OCI-LY1 (cell line): ENCODE data around the gene DRD4.

Experiments
- EZH2 ChIP-seq: fragments of 200-600 bp; sonication (generic), shearing (Covaris generic); IDR thresholded peaks from 2 replicates; pipeline ENCODE4 v1.8.0; 2017; ENCODE audit warnings: borderline replicate concordance, mixed run types, mild to moderate bottlenecking, antibody characterized with exemption, low read length, moderate library complexity, mixed read lengths
- TF ChIP-seq, protein P1 (sequence below): fragments of 200-600 bp; sonication (generic), shearing (Covaris generic); IDR thresholded peaks from 2 replicates; pipeline ENCODE4 v1.5.1; 2017; ENCODE audit warnings: mild to moderate bottlenecking, antibody characterized with exemption, low read length, moderate library complexity, mixed read lengths

DNA sequence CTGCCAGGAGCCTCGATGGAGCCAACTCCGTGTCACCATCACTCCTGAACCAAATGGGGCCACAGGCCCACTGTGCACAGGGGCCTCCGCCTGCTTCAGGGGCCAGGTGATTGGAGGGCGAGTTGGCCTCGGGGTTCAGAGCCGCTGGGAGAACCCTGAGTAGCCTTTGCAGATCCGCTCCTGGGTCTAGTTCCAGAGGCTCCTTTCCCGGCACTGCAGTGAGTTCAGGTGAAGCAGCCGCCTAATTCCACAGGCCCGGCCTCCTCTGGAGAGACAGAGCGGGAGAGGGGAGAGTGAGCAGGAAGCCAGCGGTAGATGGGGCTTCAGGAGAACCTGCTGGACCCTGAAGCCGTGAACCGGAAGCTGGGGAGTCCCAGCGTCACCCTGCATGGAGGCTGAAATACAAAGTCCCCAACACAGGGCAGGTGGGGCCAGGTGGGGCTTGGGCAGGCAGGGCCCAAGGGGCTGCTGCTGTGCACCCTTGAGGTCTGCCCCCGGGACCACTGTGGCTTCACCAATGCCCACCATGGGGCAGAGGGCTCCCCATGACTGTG, 22.5 kb downstream of the DRD4 start:
- TF ChIP-seq, protein P1, sequence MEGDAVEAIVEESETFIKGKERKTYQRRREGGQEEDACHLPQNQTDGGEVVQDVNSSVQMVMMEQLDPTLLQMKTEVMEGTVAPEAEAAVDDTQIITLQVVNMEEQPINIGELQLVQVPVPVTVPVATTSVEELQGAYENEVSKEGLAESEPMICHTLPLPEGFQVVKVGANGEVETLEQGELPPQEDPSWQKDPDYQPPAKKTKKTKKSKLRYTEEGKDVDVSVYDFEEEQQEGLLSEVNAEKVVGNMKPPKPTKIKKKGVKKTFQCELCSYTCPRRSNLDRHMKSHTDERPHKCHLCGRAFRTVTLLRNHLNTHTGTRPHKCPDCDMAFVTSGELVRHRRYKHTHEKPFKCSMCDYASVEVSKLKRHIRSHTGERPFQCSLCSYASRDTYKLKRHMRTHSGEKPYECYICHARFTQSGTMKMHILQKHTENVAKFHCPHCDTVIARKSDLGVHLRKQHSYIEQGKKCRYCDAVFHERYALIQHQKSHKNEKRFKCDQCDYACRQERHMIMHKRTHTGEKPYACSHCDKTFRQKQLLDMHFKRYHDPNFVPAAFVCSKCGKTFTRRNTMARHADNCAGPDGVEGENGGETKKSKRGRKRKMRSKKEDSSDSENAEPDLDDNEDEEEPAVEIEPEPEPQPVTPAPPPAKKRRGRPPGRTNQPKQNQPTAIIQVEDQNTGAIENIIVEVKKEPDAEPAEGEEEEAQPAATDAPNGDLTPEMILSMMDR: no peak
- TF ChIP-seq EZH2: no peak
